ENCODE data around the gene ZNF646.

ZNF646 gene

DNA sequence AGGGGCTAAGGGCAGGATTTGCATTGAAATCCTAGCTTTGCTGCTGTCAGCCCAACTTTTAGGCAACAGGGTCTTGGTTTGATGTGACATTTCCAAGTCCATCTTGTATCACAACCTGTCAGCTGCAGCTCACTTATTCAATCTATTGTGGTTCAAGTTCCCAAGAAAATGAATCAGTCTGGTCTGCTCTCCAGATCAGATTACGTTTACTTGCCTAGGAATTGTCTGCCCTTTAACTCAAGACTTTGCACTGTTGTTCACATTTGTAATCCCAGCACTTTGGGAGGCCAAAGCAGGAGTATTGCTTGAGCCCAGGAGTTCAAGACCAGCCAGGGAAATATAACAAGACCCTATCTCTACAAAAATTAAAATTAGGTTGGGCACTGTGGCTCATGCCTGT lies 30.9 kb upstream of the ZNF646 start:
- no peak for DNase-seq (ENCODE audit: low read depth)
- TF ChIP-seq, protein P1, sequence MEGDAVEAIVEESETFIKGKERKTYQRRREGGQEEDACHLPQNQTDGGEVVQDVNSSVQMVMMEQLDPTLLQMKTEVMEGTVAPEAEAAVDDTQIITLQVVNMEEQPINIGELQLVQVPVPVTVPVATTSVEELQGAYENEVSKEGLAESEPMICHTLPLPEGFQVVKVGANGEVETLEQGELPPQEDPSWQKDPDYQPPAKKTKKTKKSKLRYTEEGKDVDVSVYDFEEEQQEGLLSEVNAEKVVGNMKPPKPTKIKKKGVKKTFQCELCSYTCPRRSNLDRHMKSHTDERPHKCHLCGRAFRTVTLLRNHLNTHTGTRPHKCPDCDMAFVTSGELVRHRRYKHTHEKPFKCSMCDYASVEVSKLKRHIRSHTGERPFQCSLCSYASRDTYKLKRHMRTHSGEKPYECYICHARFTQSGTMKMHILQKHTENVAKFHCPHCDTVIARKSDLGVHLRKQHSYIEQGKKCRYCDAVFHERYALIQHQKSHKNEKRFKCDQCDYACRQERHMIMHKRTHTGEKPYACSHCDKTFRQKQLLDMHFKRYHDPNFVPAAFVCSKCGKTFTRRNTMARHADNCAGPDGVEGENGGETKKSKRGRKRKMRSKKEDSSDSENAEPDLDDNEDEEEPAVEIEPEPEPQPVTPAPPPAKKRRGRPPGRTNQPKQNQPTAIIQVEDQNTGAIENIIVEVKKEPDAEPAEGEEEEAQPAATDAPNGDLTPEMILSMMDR (IDR thresholded peaks at IDR 0.05; ENCODE audit: low read depth, low read length), result no peak
- TF ChIP-seq MAX (IDR thresholded peaks at IDR 0.05; ENCODE audit: low read depth, low read length) (no peak), POLR2A (IDR thresholded peaks at IDR 0.05; ENCODE audit: extremely low read depth, insufficient read length) (no peak), MYC (IDR thresholded peaks at IDR 0.05; ENCODE audit: low read depth, low read length) (no peak)
- H3K4me3 ChIP-seq (ENCODE audit: low read depth, low read length), result no peak overlapping the region

DNA sequence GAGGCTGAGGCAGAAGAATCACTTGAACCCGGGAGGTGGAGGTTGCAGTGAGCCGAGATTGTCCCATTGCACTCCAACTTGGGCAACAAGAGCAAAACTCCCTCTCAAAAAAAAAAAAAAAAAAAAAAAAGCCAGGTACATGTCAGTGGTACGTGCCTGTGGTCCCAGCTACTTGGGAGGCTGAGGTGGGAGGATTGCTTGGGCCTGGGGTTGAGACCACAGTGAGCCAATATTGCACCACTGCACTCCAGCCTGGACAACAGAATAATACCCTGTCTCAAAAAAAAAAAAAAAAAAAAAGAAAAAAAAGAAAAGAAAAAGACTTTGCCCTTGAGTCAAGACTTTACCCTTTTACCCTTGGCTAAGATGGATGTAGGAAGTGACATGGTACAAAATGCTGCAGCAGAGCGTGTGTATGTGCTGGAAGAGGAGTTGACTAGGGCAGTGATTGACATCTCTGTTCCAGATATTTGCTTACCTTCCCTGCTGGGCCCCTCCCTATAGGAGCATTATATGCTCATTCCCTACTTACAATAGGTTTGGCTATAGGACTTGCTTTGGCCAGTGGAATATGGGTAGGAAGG lies 30.2 kb upstream of the ZNF646 start:
- no peak overlapping the region for H3K4me3 ChIP-seq (ENCODE audit: low read depth, low read length)
- TF ChIP-seq MYC (IDR thresholded peaks at IDR 0.05; ENCODE audit: low read depth, low read length), result no peak
- TF ChIP-seq, protein P1 (IDR thresholded peaks at IDR 0.05; ENCODE audit: low read depth, low read length), result no peak
- no peak for TF ChIP-seq MAX (IDR thresholded peaks at IDR 0.05; ENCODE audit: low read depth, low read length)
- no peak for TF ChIP-seq POLR2A (IDR thresholded peaks at IDR 0.05; ENCODE audit: extremely low read depth, insufficient read length)
- no peak for DNase-seq (ENCODE audit: low read depth)

GRCh38 chr16:31050280-31051030 lies 23.8 kb upstream of the ZNF646 start:
- no peak overlapping the region for H3K4me3 ChIP-seq (ENCODE audit: low read depth, low read length)
- DNase-seq (ENCODE audit: low read depth), result no peak
- no peak for TF ChIP-seq POLR2A (IDR thresholded peaks at IDR 0.05; ENCODE audit: extremely low read depth, insufficient read length)
- no peak for TF ChIP-seq MAX (IDR thresholded peaks at IDR 0.05; ENCODE audit: low read depth, low read length)
- TF ChIP-seq, protein P1 (IDR thresholded peaks at IDR 0.05; ENCODE audit: low read depth, low read length), result no peak
- no peak for TF ChIP-seq MYC (IDR thresholded peaks at IDR 0.05; ENCODE audit: low read depth, low read length)

GRCh38 chr16:31052114-31052513 lies 22.1 kb upstream of the ZNF646 start:
- H3K4me3 ChIP-seq (ENCODE audit: low read depth, low read length), result no peak overlapping the region
- TF ChIP-seq, protein P1 (IDR thresholded peaks at IDR 0.05; ENCODE audit: low read depth, low read length), result no peak
- peak; percentile 67 for DNase-seq (ENCODE audit: low read depth)

- TF ChIP-seq MYC (IDR thresholded peaks at IDR 0.05; ENCODE audit: low read depth, low read length) (no peak), MAX (IDR thresholded peaks at IDR 0.05; ENCODE audit: low read depth, low read length) (no peak), POLR2A (IDR thresholded peaks at IDR 0.05; ENCODE audit: extremely low read depth, insufficient read length) (no peak)
- TF ChIP-seq, protein P1 (IDR thresholded peaks at IDR 0.05; ENCODE audit: low read depth, low read length), result no peak
These were observed 18.6 kb upstream of the ZNF646 start for GRCh38 chr16:31055613-31056012.

More at GRCh38 chr16:31055613-31056012, 18.6 kb upstream of the ZNF646 start:
- H3K4me3 ChIP-seq (ENCODE audit: low read depth, low read length), result no peak overlapping the region
- no peak for DNase-seq (ENCODE audit: low read depth)
